GM21529 (cell line): ENCODE results near the gene PAX4.

ENCODE experiments used
- ATAC-seq: cut with Tn5 transposase; IDR thresholded peaks from one replicate; pipeline ENCODE4 v1.9.1; 2021; ENCODE audit not compliant: unreplicated experiment

PAX4 gene

DNA sequence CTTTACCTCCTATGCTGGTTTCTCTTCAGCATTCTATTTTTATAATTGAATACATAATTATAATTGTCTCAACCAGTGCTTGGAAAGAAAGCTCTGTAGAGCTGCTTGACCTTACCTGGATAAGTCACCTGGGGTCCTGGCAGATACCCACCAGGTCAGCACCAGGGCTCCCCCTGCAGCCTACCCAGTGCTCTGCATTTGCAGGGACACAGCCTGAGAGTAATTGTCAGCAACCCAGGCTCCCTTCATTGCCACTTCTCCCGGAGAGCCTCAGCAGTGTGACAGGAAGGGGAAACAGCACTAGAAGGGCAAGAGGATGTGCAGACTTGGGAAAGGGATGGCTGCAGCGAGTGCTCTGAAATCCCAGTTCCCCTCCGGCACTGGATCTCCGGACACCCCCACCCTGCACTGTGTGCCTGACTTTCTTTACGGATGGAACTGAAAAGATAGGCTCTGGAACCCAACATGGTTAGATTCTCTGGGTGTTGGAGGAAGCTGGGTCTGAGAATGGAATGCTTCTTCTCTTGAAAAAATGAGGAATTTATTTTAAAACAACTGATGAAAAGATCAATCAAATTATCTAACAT is 11.4 kb upstream of the PAX4 start:
- peak; percentile 88 for ATAC-seq

DNA sequence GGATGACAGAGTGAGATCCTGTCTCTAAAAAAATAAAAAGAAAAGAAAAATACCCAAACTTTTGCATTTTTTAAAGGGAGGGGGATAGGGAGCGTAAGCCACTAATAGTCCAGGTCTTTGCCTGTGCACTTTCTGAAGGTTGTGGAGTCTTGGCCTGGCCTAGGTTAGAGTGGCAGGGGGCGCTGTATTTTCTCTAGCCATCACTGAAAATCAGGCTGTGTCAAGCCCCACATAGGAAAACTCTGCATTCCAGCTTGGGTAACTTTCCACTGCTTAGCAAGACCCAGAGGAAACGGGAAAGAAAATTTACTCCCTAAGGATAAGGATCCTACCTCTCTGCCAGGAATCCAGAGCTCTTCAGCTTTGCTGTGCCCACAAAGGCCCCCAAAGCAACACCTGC is 10.5 kb upstream of the PAX4 start:
- no peak for ATAC-seq

DNA sequence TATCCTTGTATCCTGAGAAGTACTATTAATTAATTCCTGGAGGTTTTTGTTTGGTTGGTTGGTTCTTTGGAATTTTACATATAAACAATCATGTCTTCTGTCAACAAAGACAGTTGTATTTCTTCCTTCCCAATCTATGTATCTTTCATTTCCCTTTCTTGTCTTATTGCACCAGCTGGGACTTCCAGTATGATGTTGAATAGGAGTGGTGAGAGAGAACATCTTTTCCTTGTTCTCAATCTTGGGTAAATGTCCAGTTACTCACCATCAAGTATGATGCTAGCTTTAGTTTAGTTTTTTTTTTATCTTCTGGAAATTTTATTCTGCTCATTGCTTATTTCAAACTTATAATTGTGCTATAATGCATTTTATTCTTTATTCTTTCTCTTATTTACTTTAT is 7.4 kb upstream of the PAX4 start:
- no peak for ATAC-seq

DNA sequence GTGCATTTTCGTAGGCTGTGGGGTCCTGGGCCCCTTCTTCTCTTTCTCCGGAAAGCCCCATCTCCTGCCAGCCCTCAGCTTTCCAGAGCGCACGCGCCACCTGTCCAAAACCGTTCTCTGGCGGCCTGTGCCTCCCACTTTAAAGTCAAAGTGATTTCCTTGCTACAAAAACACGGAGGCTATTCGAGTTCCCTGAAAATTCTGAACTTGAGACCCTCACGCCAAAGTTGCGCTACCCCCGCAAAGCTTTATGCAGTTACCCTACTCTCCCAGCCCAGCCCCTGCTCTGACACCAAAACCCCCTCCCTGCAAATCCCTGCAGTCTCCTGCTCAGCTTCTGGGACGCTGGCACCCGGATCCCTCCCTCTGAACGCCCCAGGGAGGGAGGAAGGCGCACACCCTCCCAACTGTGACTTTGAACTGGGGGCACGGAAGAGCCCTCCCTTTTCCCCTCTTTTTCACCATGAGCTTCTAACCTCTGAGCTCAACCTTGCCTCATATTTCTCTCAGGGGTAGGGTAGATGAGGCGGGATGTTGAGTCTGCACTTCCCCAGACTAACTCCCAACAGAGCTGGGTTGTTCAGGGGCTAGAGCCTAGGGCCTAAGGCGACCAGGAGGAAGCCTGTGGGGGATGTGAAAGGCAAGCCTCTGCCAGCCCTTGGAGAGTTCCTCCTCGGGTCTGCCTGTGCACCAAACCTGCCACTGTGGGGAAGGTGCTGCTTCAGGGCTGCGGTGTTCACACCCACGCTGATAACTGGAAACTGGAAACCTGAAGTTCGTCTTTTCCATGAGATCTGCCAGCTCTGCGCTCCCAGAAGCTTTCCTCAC is 2.7 kb upstream of the PAX4 start:
- ATAC-seq, result no peak

DNA sequence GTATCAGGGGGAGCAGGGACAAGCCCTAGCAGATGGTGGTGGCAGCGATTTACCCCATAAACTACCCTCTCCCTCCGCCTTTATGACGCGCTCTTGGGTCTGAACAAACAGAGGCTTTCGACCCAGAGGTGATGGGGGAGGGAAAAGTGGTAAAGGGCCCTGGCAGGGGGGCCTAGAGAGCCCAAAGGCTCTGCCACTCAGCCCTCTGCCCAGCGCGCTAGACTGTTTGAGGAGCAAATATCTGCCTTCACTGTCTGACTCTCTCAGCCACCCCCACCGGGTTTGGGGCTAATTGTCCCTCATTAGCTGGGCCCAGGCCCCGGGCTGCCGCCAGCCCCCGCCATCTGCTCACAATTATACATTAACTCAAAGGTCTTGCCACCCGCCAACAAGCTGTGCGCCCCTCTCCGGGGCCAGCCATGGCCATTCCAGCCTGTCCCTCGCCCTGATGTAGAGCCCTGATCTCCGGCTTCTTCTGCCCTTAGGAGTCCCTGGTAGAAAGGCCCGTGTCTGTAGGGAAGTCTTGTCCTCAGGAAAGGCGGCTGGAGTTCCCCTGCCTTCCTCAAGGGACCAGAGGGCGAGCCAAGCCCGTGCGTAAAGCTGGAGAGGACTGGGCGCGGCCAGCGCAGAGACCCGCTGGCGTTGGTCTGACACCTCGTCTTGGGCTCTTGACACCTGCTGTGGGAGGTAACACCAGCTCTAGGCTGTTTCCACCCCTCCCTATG is 1.9 kb upstream of the PAX4 start:
- no peak for ATAC-seq

DNA sequence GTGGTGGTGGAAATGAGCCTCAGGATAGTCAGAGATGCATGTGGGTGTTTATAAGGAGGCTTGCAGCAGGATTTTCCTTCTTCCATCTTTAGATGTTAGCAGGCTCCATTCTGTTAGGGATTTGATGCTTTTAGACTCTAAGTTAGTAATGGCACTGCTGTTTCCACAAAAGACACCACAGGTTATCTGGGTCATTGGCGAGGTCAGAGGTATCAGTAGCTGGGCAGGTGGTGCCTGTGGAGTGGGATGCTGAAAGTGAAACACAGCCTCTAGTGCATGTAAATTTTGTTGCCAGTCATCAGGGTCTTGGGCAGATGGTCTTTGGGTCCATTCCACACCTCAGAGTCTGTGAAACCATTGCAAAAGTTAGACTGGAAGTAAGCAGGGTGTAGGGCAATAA is 833 bp upstream of the PAX4 start:
- ATAC-seq, result no peak

DNA sequence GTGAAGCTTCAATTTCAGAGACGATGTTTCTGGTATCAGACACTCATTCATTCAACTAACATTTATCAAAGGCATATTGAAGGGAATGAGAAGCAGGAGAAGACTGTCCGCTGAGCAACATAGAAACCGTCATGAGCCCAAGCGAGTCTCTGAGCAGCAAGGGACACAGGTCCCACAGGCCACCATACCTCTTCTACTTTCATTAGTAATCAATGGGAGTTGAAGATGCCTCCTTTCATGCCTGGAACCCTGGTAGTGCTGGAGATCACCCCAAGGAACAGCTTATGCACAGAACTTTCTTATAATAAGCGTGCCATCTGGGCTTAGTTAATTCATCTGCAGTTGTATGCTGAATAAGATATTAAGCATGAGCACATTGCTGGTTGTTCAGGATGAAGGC is 1.2 kb downstream of the PAX4 start:
- ATAC-seq, result no peak

DNA sequence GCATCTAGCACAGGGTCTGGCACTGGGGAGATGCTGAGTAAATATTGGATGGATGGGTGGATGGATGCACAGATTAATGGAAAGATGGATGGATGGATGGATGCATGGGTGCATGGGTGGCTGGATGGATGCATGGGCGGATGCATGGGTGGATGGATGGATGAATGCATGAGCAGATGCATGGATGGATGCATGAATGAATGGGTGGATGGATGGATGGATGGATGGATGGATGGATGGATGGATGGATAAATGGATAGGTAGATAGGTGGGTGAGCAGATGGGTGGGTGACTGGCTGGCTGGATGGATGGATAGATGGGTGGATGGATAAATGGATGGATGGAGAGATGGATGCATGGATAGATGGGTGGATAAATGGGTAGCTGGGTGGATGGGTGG is 5.7 kb downstream of the PAX4 start:
- no peak for ATAC-seq

DNA sequence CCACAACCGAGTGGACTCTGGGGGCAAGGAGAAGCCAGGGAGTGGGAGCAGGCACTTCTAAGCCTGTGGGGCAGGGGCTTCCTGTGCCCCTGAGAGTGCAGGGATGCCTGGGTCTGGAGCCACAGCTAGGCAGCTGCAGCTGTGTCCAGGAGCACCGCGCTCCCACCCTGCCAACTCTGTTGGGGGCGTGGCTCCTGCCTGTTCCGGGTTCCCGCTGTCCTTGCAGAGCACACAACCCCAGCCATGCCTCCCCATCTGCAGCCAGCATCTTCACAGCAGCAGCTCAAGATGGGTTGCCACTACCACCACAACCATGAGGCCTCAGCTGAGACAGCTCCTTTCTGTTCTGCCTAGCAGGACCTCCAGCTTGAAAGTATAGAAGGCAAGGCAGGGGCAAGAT is 8.6 kb downstream of the PAX4 start:
- ATAC-seq, result no peak

DNA sequence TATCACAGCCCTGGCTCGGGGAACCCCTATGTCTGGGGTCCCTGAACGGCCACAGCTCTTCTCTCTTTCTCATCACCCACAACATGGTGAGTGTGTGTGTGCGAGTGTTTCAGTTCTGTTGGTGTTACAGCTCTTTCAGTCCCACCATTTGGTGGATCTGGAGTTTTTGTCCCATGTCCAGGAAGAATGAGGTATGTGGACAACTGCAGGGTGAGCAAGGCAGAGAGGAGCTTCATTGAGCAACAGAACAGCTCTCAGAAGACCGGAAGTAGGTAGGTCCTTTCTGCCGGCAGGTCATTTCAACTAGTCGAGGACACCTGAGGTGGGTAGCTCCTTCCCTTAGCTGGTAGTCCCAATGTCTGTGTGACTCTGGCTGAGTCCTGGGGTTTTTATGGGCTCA is 9.5 kb downstream of the PAX4 start:
- ATAC-seq, result no peak

DNA sequence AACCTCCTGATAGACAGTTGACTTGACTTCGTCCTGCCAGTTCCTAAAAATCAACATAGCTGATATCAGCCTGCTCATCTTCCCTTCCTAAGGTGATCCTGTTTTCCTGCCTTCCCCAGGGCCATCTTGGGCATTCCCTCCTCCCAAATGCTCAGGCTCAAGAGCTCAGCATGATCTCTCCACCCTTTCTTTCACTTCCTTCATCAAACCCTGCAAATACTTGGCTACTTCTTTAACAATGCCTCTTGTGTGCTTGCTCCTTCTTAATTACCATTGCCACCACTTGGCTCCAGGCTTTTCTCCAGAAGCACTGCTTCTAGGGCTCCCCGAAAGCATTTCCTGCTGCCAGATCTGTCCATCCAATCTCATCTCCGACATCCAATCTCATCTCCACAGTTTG is 17.1 kb downstream of the PAX4 start:
- ATAC-seq, result no peak

DNA sequence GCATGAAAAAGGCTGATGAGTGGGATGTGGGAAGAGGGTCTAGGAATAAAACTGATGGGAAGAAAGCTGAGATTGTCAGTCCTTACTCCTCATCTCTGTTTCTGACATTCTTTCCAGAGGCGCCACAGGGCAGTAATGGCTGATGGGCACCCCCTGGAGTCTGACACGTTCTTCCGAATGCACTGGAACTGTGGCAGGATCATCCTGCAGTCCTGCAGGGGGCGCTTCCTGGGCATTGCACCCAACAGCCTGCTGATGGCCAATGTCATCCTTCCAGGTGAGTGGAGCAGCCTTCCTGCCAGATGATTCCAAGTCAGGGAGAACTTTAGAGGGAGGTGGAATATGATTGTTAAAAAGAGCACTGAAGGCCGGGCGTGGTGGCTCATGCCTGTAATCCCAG is 19.6 kb downstream of the PAX4 start:
- ATAC-seq, result no peak

DNA sequence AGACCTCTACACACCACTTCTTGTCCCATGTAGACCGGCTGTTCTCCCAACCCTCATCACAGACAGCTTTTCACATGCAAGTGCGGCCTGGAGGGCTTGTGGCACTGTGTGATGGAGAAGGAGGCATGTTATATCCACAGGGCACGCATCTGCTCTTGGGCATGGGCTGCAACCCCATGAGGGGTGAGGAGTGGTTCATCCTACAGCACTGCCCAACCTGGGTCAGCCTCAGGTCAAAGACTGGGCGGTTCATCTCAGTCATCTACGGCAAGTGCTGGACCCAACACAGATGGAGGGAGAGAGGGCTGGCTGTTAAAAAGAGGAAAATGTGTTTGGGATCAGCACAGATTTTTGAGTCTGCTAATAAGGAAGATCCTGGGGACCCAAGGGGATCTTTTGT is 22.2 kb downstream of the PAX4 start:
- ATAC-seq, result no peak

DNA sequence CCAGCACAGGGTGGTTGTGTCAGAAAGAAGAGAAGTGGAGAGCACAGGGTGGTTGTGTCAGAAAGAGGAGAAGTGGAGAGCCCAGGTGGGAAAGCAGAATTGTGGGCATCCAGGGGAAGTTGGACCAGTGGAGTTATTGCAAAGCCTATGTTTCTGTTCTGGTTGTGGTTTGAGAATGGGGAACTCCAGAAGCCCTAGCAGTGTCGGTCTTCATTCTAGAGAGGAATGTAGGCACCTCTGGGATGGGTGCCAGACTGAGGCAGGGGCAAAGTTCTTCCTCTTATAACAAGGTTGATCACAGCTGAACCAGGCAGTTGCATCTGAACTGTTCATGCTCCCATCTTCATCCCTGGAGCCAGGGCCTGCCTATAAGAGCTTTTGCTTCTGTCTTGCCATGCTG is 23.5 kb downstream of the PAX4 start:
- ATAC-seq, result no peak

DNA sequence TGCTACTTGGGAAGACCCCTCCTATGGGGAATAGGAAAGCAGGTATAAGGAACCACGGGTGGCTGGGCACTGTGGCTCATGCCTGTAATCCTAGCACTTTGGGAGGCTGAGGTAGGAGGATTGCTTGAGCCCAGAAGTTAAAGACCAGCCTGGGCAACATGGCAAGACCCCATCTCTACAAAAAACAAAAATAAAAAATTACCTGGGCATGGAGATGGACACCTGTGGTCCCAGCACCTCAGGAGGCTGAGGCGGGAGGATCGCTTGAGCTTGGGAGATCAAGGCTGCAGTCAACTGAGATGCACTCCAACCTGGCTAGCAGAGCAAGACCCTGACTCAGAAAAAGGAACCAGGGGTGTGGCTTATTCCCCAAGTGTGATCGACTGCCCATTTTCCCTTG is 25.4 kb downstream of the PAX4 start:
- no peak for ATAC-seq

DNA sequence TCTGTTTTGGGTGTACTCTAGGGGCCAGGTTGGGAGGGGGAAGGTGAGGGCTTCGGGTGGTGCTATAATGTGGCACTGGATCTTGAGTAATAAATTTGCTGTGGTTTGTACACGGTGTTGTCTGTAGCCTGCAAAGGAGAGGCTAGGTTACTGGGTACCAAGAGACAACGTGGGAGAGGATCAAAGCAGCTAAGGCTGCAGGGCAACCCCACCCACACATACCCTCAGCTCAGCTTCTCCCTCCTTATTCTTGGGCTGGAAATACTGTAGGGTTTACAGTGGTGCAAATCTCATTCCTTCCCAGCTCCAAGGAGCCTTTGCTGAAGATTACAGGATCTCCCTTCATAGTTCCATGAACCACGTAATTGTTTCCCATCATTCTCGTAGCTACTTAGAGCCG is 26.4 kb downstream of the PAX4 start:
- no peak for ATAC-seq

DNA sequence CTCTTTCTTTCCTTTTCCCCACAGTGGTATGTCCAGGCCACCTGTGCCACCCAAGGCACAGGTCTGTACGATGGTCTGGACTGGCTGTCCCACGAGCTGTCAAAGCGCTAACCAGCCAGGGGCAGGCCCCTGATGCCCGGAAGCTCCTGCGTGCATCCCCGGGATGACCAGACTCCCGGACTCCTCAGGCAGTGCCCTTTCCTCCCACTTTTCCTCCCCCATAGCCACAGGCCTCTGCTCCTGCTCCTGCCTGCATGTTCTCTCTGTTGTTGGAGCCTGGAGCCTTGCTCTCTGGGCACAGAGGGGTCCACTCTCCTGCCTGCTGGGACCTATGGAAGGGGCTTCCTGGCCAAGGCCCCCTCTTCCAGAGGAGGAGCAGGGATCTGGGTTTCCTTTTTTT is 26.8 kb downstream of the PAX4 start:
- no peak for ATAC-seq

DNA sequence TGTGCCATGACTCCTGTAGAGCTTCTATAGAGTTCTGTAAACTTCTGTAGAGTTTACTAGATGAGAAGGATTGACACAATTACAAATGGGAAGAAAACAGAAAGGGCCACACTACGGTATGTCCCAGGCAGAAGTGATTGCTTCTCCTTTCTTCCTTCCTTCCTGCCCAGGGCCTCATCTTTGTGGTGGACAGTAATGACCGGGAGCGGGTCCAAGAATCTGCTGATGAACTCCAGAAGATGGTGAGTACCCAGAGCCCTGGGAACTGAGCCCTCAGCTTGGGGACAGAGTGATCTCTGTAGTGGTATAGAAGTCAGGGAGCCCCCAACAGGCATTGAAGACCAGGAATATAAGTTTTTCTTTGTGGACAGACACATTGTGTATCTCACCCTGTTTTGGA is 28.0 kb downstream of the PAX4 start:
- ATAC-seq, result no peak

DNA sequence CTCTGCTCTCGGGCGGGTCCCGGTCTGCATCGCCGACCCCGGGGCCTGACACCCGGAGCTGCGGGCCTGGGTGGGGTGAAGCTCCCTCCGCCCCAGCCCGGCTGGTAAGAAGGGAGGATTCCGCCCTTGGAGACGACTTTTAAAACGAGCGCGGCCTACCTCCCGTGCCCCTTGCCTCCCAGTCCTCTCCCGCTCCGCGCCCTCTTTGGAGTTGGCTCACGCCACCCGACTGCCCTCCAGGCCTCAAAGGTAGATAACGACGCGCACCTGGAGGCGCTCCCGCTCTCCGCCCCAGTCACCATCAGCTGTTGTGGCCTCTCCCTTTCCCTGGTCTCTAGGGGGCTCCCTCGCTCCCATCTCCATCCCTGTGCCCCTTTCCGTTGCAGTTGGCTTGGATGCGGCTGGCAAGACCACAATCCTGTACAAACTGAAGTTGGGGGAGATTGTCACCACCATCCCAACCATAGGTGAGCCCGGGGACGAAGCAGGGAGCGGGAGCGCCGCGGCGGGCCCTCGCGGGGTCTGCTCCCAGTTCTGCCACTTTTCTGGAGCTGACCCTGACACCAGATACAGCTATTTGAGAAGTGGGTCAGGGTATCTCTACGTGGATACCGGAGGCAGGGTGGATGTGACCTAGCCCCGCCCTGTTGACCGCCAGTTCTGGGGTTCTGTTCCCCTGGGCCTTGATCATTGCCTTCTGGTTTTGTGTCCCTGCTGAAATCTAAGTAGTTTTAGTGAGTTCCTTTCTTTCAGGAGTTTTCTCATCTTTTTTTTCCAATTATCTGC is 29.1 kb downstream of the PAX4 start:
- ATAC-seq, result peak; percentile 22

DNA sequence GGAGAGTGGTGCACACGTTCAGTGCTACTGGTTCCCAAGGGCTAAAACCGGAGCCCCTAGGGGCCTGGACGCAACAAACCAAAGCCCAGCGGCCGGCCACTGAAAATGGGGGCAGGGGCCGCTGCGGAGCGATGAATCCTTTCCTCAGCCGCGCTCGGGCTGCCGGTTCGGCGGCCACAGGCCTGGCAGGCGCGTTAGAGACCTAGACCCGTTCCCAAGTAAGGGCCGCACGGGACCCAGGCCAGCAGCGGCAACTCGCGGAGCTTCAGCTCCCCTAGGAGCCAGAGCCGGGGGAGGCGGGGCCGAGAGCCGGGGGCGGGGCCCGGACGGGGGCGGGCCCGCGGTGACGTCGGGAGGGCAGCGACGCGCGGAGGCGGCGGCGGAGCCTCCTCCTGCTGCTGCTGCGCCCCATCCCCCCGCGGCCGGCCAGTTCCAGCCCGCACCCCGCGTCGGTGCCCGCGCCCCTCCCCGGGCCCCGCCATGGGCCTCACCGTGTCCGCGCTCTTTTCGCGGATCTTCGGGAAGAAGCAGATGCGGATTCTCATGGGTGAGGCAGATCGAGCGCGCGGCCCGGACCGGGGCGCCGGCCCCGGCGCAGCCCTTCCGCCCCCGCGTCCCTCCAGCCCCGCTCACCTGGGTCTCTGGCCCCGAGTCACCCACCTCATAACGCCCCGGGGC is 29.8 kb downstream of the PAX4 start, which contains the start of gene ARF5:
ARF5 (plus strand) TSS at position 393 of the 678 bp plus-strand sequence; CDS start at position 481, 88 bp downstream.
- peak; percentile 76 for ATAC-seq

DNA sequence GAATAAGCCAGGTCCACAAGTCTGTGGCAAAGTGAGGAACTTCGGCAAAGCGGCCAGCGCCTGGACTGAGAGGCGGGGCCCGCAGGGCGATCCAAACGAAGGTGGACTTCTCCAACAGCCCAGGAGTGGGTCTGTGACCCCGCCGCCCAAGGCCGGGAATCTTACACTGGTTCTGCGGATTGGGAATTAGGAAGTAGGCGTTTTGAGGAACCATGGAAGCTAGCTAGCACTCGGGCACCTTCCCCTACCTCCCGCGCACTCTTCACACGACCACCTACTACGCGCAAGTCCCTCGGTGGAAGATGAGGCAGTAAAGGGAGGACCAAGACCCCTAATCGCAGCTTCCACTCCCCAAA is 30.3 kb downstream of the PAX4 start:
- no peak for ATAC-seq
